Retinal pigment epithelial cell (primary cell): ENCODE data around the gene GRID1.

Experiments used
- DNase-seq: peaks from one replicate; pipeline ENCODE4 v3.0.0-alpha.2; 2010; ENCODE audit warnings: low read depth
- H3K4me3 ChIP-seq: 2 replicates; pipeline ENCODE4 v1.5.1; 2011; ENCODE audit warnings: mild to moderate bottlenecking, low read length, control low read depth, moderate library complexity
- CTCF ChIP-seq: conservative IDR thresholded peaks from 2 replicates; pipeline ENCODE4 v1.5.1; 2011; ENCODE audit warnings: low read depth, low read length, control low read depth, inconsistent platforms

GRID1 gene

GRCh38 chr10:85925201-85925750 lies 441.3 kb downstream of the GRID1 start:
- TF ChIP-seq CTCF: no peak
- no peak overlapping the region for H3K4me3 ChIP-seq
- DNase-seq: no peak

- TF ChIP-seq CTCF: no peak
- no peak overlapping the region for H3K4me3 ChIP-seq
- no peak for DNase-seq
Measured at GRCh38 chr10:85924382-85925102, 442.1 kb downstream of the GRID1 start.

GRCh38 chr10:85922356-85923129 lies 444.1 kb downstream of the GRID1 start:
- DNase-seq: no peak
- no peak for TF ChIP-seq CTCF

GRCh38 chr10:85921789-85922188 lies 444.8 kb downstream of the GRID1 start:
- TF ChIP-seq CTCF: no peak
- H3K4me3 ChIP-seq: no peak overlapping the region
- DNase-seq: no peak

More at GRCh38 chr10:85922356-85923129, 444.1 kb downstream of the GRID1 start:
- no peak overlapping the region for H3K4me3 ChIP-seq

GRCh38 chr10:85920311-85920710 lies 446.3 kb downstream of the GRID1 start:
- TF ChIP-seq CTCF: no peak
- H3K4me3 ChIP-seq: no peak overlapping the region
- no peak for DNase-seq

GRCh38 chr10:85919491-85920021 lies 447.0 kb downstream of the GRID1 start:
- no peak for TF ChIP-seq CTCF
- no peak for DNase-seq
- H3K4me3 ChIP-seq: no peak overlapping the region
